ENCODE data around the gene SPPL2B.

DNA sequence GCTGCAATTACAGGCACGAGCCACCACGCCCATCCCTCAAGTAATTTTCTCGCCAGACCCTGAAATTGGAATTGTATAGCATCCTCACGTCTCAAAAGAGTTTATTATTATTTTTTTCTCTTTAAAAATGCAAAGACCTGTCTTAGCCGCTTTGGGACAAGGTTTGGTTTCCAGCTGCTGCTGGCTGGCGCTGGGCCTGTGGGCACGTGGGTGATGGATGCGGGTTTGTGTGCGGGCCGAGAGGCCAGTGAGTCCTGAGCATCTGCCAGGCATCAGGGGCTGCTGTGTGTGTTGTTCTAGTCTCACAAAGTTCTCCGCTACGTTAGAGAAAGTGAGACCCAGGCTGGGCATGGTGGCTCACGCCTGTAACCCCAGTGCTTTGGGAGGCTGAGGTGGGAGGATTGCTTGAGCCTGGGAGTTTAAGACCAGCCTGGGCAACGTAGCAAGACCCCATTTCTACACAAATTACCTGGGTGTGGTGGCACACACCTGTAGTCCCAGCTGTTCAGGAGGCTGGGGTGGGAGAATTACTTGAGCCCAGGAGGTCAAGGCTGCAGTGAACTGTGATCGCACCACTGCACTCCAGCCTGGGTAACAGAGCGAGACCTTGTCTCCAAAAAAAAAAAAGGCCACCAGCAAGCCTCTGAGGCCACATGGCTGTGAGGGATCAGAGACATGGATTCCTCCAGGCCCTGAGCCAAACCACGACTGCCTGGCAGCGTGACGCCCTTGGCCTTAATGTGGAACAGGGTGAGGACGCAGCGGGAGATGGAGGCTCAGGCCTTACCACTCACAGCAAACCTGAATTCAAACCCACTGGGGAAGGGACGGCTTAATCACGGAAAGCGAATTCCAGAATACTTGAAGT, 26.9 kb downstream of the SPPL2B start:
- no peak for TF ChIP-seq POLR2A (IDR thresholded peaks at IDR 0.05; ENCODE audit: low read depth, low read length)
- no peak for TF ChIP-seq TAF1 (IDR thresholded peaks at IDR 0.05; ENCODE audit: low read depth, low read length)
- TF ChIP-seq POLR2AphosphoS5 (IDR thresholded peaks at IDR 0.05; ENCODE audit: low read depth, low read length): no peak
- TF ChIP-seq SPI1 (IDR thresholded peaks at IDR 0.05; ENCODE audit: low read depth, low read length): no peak

Data from GM12891 (cell line).